Activated gamma-delta T cell treated with anti-CD3 and anti-CD28 coated beads, Interleukin-2, amount 50 U/mL, for 16 hours (primary cell): ENCODE measurements around the gene EMD.

Experiments used
- DNase-seq: peaks from one replicate; pipeline ENCODE4 v3.0.0-alpha.2; 2020; ENCODE audit warnings: low read depth

EMD gene

GRCh38 chrX:154419189-154419588 is 40.1 kb downstream of the EMD start:
- DNase-seq: no peak

GRCh38 chrX:154419688-154420401 is 40.8 kb downstream of the EMD start:
- no peak for DNase-seq

GRCh38 chrX:154420402-154420756 is 41.3 kb downstream of the EMD start:
- DNase-seq: no peak

GRCh38 chrX:154426916-154427770 is 48.0 kb downstream of the EMD start:
- DNase-seq: no peak

GRCh38 chrX:154428176-154429171 is 49.4 kb downstream of the EMD start, which contains the start of gene ATP6AP1:
Gene ATP6AP1, plus strand, starts transcription at chrX:154428677. Its CDS starts 16 bp downstream, at chrX:154428693.
- peak; percentile 80 for DNase-seq

GRCh38 chrX:154429711-154430110 is 50.6 kb downstream of the EMD start:
- DNase-seq: no peak

GRCh38 chrX:154430479-154430878 is 51.4 kb downstream of the EMD start:
- DNase-seq: no peak

- DNase-seq: no peak
Observed at GRCh38 chrX:154430916-154431315, 51.8 kb downstream of the EMD start.
